ENCODE data around the gene PSMB3.
"Not testable (repeated sequence)": the region's sequence is repeated elsewhere in the genome, so short reads cannot be mapped to it uniquely, and the experiment has no call there.

The PSMB3 gene

DNA sequence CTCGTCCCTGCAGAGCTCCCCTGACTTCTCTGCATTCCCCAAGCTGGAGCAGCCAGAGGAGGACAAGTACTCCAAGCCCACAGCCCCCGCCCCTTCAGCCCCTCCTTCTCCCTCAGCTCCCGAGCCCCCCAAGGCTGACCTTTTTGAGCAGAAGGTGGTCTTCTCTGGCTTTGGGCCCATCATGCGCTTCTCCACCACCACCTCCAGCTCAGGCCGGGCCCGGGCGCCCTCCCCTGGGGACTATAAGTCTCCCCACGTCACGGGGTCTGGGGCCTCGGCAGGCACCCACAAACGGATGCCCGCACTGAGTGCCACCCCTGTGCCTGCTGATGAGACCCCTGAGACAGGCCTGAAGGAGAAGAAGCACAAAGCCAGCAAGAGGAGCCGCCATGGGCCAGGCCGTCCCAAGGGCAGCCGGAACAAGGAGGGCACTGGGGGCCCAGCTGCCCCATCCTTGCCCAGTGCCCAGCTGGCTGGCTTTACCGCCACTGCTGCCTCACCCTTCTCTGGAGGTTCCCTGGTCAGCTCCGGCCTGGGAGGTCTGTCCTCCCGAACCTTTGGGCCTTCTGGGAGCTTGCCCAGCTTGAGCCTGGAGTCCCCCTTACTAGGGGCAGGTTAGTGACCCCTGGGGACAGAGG, 36.1 kb upstream of the PSMB3 start:
- no peak for ATAC-seq

DNA sequence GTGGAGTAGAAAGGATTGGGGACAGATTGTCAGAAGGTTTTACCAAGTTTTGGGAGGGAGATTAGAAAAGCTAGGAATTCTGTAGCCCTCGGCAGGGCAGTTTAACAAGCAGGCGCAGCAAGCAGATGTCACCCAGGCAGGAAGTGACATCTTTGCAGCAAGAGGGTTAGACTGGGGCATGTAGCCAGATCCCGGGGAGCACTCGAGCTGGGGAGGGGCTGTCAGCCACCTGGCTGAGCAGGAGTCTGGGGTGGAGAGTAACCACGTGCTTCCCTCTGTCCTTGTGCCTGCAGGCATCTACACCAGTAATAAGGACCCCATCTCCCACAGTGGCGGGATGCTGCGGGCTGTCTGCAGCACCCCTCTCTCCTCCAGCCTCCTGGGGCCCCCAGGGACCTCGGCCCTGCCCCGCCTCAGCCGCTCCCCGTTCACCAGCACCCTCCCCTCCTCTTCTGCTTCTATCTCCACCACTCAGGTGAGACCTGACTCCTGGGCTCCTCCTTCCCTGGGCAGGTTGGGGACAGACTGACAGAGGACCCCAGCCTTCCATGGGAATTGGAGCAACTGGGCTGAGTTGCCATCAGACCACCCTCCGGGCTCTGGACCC, 35.3 kb upstream of the PSMB3 start:
- ATAC-seq, result no peak

DNA sequence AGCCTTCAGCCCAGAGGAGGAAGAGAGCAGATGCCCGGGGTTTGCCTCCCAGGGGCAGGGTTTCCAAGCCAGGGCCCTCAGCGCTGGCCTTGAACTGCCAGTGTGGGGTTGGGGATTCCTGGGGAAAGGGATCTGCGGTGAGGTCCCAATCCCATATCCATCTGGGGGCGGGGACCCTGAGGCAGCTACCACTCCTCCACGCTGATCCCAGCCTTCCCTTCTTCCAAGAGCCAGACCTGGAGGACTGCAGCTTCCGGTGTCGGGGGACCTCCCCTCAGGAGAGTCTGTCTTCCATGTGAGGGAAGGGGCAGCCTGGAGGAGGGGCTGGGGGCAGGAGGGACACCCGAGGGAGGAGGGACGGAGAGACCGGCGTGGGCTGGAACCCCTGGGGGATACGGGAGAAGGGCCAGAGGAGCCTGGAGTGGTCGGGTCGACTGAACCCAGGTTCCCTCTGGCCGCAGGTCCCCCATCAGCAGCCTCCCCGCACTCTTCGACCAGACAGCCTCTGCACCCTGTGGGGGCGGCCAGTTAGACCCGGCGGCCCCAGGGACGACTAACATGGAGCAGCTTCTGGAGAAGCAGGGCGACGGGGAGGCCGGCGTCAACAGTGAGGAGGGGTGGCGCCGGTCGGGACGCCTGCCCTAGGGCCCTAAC, 33.1 kb upstream of the PSMB3 start:
- no peak for ATAC-seq

DNA sequence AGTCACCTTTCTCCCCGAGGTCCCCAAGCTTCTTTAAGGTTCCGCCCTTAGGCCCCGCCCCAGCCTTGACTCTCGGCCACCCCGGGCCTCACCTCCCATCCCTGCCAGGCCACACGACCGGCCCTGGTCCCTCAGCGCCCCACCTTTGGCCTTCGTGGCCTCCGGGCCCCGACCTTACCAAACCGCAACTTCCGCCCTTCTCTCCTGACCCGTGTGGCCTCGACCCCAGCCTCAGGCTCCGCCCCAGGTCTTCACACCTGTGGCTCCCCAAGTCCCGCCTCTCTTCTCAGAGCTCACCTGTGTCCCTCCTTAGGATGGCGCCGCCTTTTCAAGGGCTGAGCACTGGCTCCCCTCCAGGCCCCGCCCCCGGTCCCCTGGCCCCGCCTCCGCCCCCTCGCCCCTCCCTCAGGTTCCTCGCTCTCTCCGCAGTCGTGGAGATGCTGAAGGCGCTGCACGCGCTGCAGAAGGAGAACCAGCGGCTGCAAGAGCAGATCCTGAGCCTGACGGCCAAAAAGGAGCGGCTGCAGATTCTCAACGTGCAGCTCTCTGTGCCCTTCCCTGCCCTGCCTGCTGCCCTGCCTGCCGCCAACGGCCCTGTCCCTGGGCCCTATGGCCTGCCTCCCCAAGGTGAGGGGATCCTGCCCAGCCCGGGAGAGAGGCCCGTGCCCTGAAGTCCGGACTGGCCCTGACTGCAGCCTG, 32.4 kb upstream of the PSMB3 start:
- ATAC-seq, result no peak

DNA sequence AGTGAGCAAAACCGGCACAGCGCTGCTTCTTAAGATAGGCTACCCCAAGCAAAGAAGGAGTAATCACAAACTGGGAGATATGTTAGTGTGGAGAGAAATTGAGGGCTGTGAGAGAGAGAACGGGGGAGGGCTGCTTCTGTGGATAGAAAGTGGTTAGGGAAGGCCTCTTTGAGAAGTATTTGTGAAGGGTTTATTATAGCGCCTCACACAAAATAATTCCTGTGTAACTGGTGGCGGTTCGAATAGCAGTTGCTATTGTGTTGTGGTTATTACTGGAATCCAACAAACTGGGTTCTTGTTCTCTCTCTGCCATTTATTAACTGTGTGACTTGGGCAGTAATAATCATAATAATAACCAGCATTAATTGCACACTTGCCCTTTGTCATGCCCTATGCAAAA, 31.6 kb upstream of the PSMB3 start:
- no peak for ATAC-seq

GRCh38 chr17:38721802-38722201, 30.7 kb upstream of the PSMB3 start:
- no peak for ATAC-seq

DNA sequence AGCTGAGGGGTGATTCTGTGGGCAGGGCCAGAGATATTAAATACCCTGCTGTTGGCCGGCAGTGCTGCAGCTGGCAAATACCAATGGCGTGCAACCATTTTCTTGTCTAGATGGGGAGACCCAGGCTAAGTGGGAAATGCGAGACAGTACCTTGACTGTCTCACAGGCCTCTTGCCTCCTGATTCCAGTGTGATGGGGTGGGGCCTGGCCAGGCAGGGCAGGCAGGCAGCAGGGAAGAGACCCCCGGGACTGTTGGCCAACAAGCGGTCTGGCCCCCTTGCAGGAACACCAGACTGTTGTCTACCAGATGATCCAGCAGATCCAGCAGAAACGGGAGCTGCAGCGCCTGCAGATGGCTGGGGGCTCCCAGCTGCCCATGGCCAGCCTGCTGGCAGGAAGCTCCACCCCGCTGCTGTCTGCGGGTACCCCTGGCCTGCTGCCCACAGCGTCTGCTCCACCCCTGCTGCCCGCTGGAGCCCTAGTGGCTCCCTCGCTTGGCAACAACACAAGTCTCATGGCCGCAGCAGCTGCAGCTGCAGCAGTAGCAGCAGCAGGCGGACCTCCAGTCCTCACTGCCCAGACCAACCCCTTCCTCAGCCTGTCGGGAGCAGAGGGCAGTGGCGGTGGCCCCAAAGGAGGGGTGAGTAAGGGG, 28.1 kb upstream of the PSMB3 start:
- no peak for ATAC-seq

GRCh38 chr17:38725066-38725465, 27.5 kb upstream of the PSMB3 start:
- no peak for ATAC-seq

GRCh38 chr17:38726145-38726544, 26.4 kb upstream of the PSMB3 start:
- ATAC-seq, result not testable (repeated sequence)

- ATAC-seq, result peak; percentile 58 to 60
These were observed 24.8 kb upstream of the PSMB3 start for GRCh38 chr17:38727736-38728135.

- ATAC-seq, result peak; percentile 2 to 6
These were observed 24.2 kb upstream of the PSMB3 start for GRCh38 chr17:38728290-38728831.

DNA sequence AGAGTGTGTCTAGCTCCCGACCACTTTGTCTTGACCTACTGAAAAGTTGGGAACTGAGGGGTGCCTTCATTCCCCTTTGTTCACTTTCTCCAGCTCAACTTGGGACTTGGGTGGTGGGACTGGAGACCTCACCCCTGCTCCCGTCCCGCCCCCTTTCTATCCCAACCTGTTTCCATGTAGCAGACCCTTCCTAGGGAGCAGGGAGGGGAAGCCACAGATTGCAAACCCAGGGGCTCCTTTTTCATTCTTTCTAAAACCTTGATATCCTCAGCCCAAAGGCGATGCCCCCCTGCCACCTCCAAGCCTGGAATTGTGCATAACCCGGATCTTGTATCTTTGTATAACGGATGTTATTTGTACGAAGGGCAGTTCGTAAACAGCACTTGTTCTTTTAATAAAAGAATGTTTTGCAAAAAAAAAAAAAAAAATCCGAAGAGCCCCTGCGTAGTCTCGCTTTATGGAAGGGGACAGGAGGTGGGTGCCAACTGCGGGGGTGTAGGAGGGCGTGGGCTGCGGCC, 23.1 kb upstream of the PSMB3 start:
- ATAC-seq, result no peak

- peak; percentile 75 to 80 for ATAC-seq
These were observed 22.5 kb upstream of the PSMB3 start, which contains the start of gene CISD3 for GRCh38 chr17:38729886-38730525. CISD3 (plus strand) TSS chr17:38730341; CDS start chr17:38730359, 18 bp downstream.

GRCh38 chr17:38730526-38731379, 21.8 kb upstream of the PSMB3 start:
- no peak for ATAC-seq

DNA sequence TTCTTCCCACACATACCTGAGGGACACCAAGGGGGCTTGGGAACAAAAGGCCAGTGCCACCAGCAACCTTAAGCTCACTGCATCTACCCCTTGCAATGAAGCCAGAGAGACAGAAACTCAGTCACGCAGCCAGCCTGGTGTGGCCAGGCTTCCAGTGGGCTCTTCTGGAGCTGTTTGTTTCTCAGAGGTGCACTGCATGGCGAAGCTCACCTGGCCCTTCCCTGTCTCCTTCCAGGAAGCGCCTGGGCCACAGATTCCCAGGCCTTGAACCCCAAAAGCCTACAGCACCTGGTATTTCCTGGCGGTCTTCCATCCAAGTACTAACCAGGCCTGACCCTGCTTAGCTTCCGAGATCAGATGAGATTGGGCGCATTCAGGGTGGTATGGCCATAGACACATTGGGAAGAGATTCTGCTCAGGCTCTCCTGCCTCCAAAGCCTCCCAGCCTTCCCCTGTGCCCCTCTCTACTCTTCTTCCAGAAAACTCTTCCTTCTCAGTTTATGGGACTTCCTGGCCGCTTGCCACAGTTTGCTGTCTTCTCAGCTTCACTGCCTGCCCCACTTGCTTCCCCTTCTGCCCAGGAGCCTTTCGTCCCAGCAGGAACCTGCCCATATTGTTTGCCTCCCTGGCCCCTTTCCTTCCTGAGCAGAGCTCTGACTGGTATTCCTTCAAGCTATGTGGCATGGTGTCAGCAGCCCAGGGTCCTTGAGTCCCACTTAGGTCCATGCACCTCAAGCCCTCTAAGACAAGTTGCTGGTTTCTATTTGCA, 20.8 kb upstream of the PSMB3 start:
- ATAC-seq, result no peak

GRCh38 chr17:38732376-38733281, 19.9 kb upstream of the PSMB3 start:
- ATAC-seq, result no peak

GRCh38 chr17:38733282-38733981, 19.1 kb upstream of the PSMB3 start:
- ATAC-seq, result no peak

Measured in activated CD4-positive, CD25-positive, alpha-beta regulatory T cell treated with anti-CD3 and anti-CD28 coated beads, Interleukin-2, amount 50 U/mL, for 24 hours (primary cell).